M059J (cell line): Measurements from ENCODE around the gene ADAMTS17. TPM values are rescaled to one million over a fixed set of nuclear protein-coding genes. Genes with fewer than 3 reads are reported as not detected.
A peak's percentile ranks its signal among the peaks of the same experiment; 100 is the strongest.

Experiments
- DNase-seq: peaks from one replicate; pipeline ENCODE4 v3.0.0-alpha.2; 2012; ENCODE audit warnings: low read depth
- total RNA-seq: library from RNA; depleted of rRNA; stranded (reverse); fragments of >200 nt; shearing (Covaris generic); gene quantifications from 2 replicates; pipeline ENCODE4 v1.2.3, GENCODE V29; 2014

Gene ADAMTS17
- total RNA-seq, 1 experiment from 2014 or later = 0.02 TPM

GRCh38 chr15:100029045-100029444 is 312.7 kb downstream of the ADAMTS17 start:
- DNase-seq = no peak

GRCh38 chr15:100026041-100026440 is 315.7 kb downstream of the ADAMTS17 start:
- DNase-seq = no peak

GRCh38 chr15:100022806-100023205 is 319.0 kb downstream of the ADAMTS17 start:
- no peak for DNase-seq

- no peak for DNase-seq
Observed at GRCh38 chr15:100022391-100022790, 319.4 kb downstream of the ADAMTS17 start.

GRCh38 chr15:100021653-100022052 is 320.1 kb downstream of the ADAMTS17 start:
- DNase-seq = no peak

- peak; percentile 9 for DNase-seq
Observed at GRCh38 chr15:100020614-100021013, 321.2 kb downstream of the ADAMTS17 start.

GRCh38 chr15:100020189-100020588 is 321.6 kb downstream of the ADAMTS17 start:
- peak; percentile 74 for DNase-seq

- no peak for DNase-seq
Observed at GRCh38 chr15:100019601-100020000, 322.2 kb downstream of the ADAMTS17 start.

- DNase-seq = peak; percentile 32
Observed at GRCh38 chr15:100018191-100018590, 323.6 kb downstream of the ADAMTS17 start.

- peak; percentile 54 for DNase-seq
Observed at GRCh38 chr15:100017140-100017539, 324.6 kb downstream of the ADAMTS17 start.

- DNase-seq = no peak
Observed at GRCh38 chr15:100016632-100017031, 325.1 kb downstream of the ADAMTS17 start.

- DNase-seq = no peak
Observed at GRCh38 chr15:100011235-100011634, 330.5 kb downstream of the ADAMTS17 start.

- no peak for DNase-seq
Observed at GRCh38 chr15:100009372-100009771, 332.4 kb downstream of the ADAMTS17 start.

GRCh38 chr15:100008258-100008657 is 333.5 kb downstream of the ADAMTS17 start:
- DNase-seq = peak; percentile 69

- no peak for DNase-seq
Observed at GRCh38 chr15:100007609-100008008, 334.2 kb downstream of the ADAMTS17 start.

- DNase-seq = no peak
Observed at GRCh38 chr15:100005715-100006114, 336.1 kb downstream of the ADAMTS17 start.

- DNase-seq = peak; percentile 65
Observed at GRCh38 chr15:100005013-100005412, 336.8 kb downstream of the ADAMTS17 start.

GRCh38 chr15:100002787-100003536 is 338.8 kb downstream of the ADAMTS17 start:
- DNase-seq = no peak

GRCh38 chr15:100002086-100002620 is 339.6 kb downstream of the ADAMTS17 start:
- no peak for DNase-seq

- peak; percentile 20 for DNase-seq
Observed at GRCh38 chr15:100001405-100001804, 340.4 kb downstream of the ADAMTS17 start.

GRCh38 chr15:99999282-100000070 is 342.3 kb downstream of the ADAMTS17 start:
- DNase-seq = no peak

GRCh38 chr15:99998661-99999101 is 343.1 kb downstream of the ADAMTS17 start:
- peak; percentile 58 for DNase-seq
